Dermis blood vessel endothelial cell (primary cell): ENCODE measurements around the gene STK39. TPM values are rescaled to one million over a fixed set of nuclear protein-coding genes. Genes with fewer than 3 reads are reported as not detected.

Experiments
- DNase-seq: peaks from one replicate; pipeline ENCODE4 v3.0.0; 2010
- total RNA-seq: library from RNA; depleted of rRNA; stranded (reverse); fragments of >200 nt; gene quantifications from 2 replicates; pipeline ENCODE4 v1.2.3, GENCODE V29; 2014

Gene STK39
- total RNA-seq, 1 donor from 2014 or later: 2.7 TPM

DNA sequence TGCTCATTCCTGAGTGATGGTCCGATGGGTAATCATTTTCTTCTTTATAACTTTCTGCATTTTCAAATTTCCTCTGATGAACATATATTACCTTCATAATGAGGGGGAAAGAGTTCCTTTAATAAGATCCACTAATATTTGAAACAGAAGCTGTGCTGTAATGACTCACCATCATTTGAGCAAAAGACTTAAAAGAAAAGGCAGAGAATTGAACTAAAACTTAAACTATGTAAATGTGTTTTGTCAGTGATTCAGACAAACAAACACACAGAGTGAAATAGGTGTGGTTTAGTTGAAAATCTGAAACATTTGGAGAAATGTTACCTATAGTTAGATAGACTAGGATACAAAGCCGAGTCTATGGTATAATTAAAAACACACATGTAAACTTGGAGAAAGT lies 209.6 kb downstream of the STK39 start:
- DNase-seq: no peak

GRCh38 chr2:168035458-168035857 lies 211.9 kb downstream of the STK39 start:
- no peak for DNase-seq

DNA sequence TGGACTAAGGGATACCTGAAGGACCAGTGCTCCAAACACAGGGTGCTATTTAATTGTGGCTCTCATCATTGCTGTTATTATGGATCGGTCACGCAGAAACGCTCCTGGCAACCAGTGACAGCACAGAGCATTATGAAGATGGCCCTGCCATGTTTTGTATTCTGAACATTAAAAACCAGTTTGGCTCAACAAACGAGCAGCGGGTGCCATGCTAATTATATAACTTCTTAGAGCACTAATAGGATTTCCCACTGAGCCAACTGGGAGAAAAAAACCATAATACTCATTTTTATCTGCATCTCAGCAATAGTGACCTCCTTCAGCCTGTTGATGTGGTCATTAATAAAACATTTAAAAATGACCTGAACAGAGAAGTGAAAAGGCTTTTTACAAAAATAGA lies 212.8 kb downstream of the STK39 start:
- DNase-seq: no peak

- DNase-seq: no peak
Measured at GRCh38 chr2:168033966-168034365, 213.4 kb downstream of the STK39 start.

GRCh38 chr2:168032091-168032490 lies 215.3 kb downstream of the STK39 start:
- DNase-seq: no peak

- no peak for DNase-seq
Measured at GRCh38 chr2:168030862-168031624, 216.4 kb downstream of the STK39 start.

DNA sequence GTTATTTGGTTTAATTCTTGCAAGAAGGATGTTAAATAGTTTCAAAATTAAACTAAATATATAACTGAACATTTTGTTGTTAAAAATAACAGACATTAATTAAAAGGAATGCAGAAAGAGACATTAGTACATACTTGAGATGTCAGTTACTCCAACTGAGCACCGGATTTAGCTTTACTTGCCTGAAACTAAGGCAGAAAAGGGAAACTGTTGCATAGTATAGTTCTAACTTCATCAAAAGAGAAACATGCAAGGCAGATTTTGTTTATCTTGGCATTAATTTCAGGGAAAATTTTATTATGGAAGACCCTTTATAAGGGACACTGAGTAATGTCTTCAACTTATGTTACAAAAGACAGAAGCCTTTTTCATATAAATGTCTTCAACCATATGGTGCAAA lies 218.3 kb downstream of the STK39 start:
- no peak for DNase-seq

DNA sequence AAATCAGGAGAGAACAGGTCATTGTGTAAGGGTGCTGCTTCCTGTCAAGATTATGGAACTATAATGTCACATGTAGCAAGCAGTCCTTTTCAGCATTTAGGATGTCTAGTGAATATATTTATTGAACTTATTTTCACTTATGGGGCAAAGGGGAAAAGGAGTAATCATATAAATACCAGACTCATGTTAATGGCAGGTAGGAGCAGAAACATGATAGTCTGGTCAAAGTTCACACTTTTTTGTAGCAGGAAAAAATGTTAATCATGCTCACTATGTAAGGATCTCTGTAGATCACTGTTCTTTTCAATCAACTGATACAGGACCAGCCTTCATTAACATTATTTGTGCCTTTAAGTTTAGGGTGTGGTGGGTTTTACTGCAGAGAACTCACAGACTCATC lies 219.0 kb downstream of the STK39 start:
- no peak for DNase-seq

GRCh38 chr2:168025487-168026202 lies 221.8 kb downstream of the STK39 start:
- no peak for DNase-seq

DNA sequence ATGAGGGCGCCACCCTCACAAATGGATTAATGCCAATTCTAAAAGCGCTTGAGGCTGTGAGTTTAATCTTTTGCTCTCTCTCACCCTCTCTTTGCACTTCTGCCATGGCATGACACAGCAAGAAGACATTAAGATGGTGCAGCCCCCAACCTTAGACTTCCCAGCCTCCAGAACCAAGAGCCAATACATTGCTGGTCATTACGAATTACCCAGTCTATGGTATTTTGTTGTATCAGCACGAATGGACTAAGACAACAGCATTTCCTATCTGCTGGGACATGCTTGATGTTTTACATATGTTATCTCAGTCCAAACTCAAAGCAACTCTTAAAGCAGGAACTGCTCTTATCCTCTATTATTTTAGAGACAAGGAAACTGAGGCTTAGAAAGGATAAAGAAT lies 222.9 kb downstream of the STK39 start:
- DNase-seq: no peak

DNA sequence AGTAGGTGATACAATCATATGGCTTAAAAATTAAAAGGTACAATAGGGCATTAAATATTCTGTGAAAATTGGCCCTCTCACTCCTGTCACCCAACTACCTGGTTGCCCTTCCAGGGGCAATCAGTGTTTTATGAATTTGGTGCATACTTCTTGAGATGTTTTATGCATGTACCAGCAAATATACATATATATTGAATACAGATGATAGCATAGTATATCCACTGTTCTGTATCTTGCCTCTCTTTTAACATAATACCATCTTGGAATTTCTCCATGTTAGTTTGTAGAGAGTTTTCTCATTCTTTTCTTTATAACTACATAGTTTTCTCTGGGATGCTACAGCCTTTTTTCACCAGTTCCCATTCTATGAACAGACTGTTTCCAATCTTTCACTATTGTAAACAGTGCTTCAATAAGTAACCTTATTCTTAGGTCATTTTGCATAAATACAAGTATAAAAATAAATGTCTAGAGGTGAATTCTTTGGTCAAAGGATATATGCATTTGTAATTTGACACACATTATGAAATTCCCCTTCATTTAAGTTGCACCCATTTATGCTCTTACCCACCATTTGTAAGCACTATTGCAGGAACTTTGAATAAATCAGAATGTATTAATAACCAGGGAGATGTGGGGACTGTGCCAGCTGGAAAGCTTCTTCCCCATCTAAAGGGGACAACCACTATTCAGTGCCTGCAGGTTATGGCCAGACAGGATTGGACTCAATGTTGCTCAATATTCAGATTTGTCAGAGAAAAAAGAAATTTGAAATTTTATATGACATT lies 225.4 kb downstream of the STK39 start:
- no peak for DNase-seq

GRCh38 chr2:168015274-168015953 lies 232.0 kb downstream of the STK39 start:
- DNase-seq: no peak

GRCh38 chr2:168009900-168010299 lies 237.5 kb downstream of the STK39 start:
- DNase-seq: no peak

DNA sequence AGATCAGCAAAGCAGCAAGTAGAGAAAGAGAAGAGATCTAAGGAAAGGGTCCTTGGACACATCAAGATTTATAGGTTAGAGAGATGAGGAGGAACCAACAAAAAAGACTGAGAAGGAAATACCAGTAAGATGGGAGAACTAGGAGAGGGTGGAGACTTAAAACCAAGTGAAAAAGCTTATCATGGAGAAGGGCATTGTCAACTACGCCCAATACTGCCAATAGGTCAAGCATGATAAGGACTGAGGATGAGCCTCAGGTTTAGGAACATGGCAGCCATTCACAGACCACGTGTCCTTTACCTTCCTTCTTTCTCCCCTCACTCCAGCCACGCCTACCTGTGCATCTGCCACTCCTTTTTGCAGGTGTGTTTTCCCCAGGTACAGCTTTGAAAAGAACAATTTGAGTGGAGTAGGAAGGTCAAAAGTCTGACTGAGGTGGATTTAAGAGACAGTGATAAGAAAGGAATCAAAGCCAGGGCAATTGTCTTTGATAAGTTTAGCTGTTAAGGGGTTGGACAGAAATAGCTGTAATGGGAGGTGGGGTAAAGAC lies 238.7 kb downstream of the STK39 start:
- DNase-seq: no peak

DNA sequence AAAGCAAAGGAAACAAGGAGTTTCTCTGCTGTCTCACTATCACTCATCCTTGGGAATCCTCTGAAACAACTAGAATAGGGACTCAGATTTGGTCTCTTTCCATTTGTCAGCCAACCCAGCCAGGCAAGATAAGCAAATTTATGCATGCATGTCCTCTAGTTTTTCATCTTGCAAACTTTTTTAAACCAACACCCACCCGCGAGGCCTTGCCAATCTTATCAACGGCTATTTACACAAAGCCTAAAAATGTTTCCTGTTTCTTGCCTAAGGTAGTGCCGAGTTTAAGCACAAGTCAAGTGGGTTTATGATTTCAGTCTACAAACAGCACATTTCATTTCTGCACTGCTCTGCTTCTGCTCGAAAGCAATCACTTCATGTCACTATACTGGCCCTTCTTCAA lies 240.9 kb downstream of the STK39 start:
- DNase-seq: no peak

- DNase-seq: no peak
Measured at GRCh38 chr2:168005586-168005985, 241.8 kb downstream of the STK39 start.

- no peak for DNase-seq
Measured at GRCh38 chr2:168003876-168004275, 243.5 kb downstream of the STK39 start.

GRCh38 chr2:168002021-168002553 lies 245.3 kb downstream of the STK39 start:
- peak; percentile 8 for DNase-seq

- no peak for DNase-seq
Measured at GRCh38 chr2:167992278-167992677, 255.1 kb downstream of the STK39 start.

GRCh38 chr2:167990062-167990461 lies 257.3 kb downstream of the STK39 start:
- DNase-seq: no peak

DNA sequence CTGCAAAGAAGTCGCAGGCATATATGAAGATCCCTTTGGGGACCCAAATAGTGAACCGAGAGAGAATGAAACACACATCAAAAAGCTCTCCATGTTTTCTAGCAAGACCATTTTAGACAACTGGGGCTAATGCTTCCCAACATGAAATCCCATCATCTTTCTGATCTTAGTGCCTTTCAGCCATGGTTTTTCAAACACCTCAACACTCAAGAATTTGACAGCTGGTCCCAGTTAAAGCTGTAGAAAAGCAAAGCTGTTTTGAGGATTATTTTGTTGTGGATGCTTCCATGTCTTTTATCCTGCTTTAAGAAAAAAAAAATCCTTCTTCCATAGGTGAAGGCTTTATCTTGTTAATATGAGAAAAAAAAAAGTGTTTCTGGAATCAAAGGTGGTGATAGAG lies 259.1 kb downstream of the STK39 start:
- no peak for DNase-seq

- DNase-seq: no peak
Measured at GRCh38 chr2:167987558-167987957, 259.8 kb downstream of the STK39 start.
